A549 (cell line): ENCODE data around the gene NANOGP8.

Experiments
- BHLHE40 ChIP-seq: IDR thresholded peaks from 2 replicates; pipeline ENCODE4 v1.6.1; 2012; ENCODE audit warnings: low read depth, low read length, inconsistent platforms
- CBX2 ChIP-seq: fragments of 200-600 bp; sonication (generic); IDR thresholded peaks from 2 replicates; pipeline ENCODE4 v1.6.1; 2016; ENCODE audit warnings: low read depth, mild to moderate bottlenecking, borderline replicate concordance
- CEBPB ChIP-seq, 2 experiments: fragments of >200 bp in 1 of 2; sonication (Bioruptor Twin) in 1 of 2; formaldehyde crosslinking in 1 of 2; IDR thresholded peaks; 2 replicates each; pipeline ENCODE4 v1.6.1; 2012 to 2016
- CTCF ChIP-seq: fragments of >200 bp; sonication (Bioruptor Twin); formaldehyde crosslinking; IDR thresholded peaks from 3 replicates; pipeline ENCODE4 v1.5.1; 2016
- JUN ChIP-seq, 2 experiments: fragments of >200 bp; sonication (Bioruptor Twin); formaldehyde crosslinking; IDR thresholded peaks; 2 replicates in 1 of 2; 3 replicates in 1 of 2; pipeline ENCODE4 v1.6.1; 2016 to 2017
- JUNB ChIP-seq: fragments of >200 bp; sonication (Bioruptor Twin); formaldehyde crosslinking; IDR thresholded peaks from 2 replicates; pipeline ENCODE4 v1.6.1; 2016
- POLR2AphosphoS2 ChIP-seq: conservative IDR thresholded peaks from 2 replicates; pipeline ENCODE4 v1.6.1; 2012; ENCODE audit warnings: low read length, improper control_type of control experiment, inconsistent platforms
- RAD21 ChIP-seq, 2 experiments: fragments of >200 bp in 1 of 2; sonication (Bioruptor Twin) in 1 of 2; formaldehyde crosslinking in 1 of 2; IDR thresholded peaks in 1 of 2; conservative IDR thresholded peaks in 1 of 2; 2 replicates in 1 of 2; 3 replicates in 1 of 2; pipeline ENCODE4 v1.6.1; 2012 to 2018; ENCODE audit warnings: inconsistent platforms in 1 of 2
- USF2 ChIP-seq: fragments of 450-650 bp; IDR thresholded peaks from 2 replicates; pipeline ENCODE4 v1.6.1; 2014; ENCODE audit warnings: antibody characterized with exemption
- ZC3H11A ChIP-seq: fragments of 450-650 bp; IDR thresholded peaks from 2 replicates; pipeline ENCODE4 v1.6.1; 2014; ENCODE audit warnings: antibody characterized with exemption, mild to moderate bottlenecking

GRCh38 chr15:35088329-35088728 lies 3.2 kb upstream of the NANOGP8 start:
- TF ChIP-seq CTCF, result no peak
- TF ChIP-seq BHLHE40, result no peak
- no peak for TF ChIP-seq USF2
- no peak for TF ChIP-seq POLR2AphosphoS2
- no peak for TF ChIP-seq CEBPB (IDR thresholded peaks at IDR 0.05)
- no peak for TF ChIP-seq ZC3H11A
- TF ChIP-seq RAD21 (conservative IDR thresholded peaks at IDR 0.05 in 1 of 2, IDR thresholded peaks at IDR 0.05 in 1 of 2), result no peak
- TF ChIP-seq CBX2, result no peak
- no peak for TF ChIP-seq JUN (IDR thresholded peaks at IDR 0.05)
- no peak for TF ChIP-seq JUNB
